Heart left ventricle (tissue), 16 donors: ENCODE results near the gene PKNOX2. TPM values are rescaled to one million over a fixed set of nuclear protein-coding genes. Genes with fewer than 3 reads are reported as not detected.

Experiments used
- ATAC-seq, 4 donors: fragments of 200-7000 bp; cut with Tn5 transposase; one replicate each; pipeline ENCODE4 v1.9.1; 2020 to 2022; ENCODE audit warnings: moderate library complexity in 4 of 4, mild to moderate bottlenecking in 3 of 4, moderate number of reproducible peaks in 1 of 4
- DNase-seq, 5 donors: peaks; one replicate each; pipeline ENCODE4 v3.0.0-alpha.2; 2020
- H3K27ac ChIP-seq, 12 donors: fragments of 200-600 bp; sonication (generic) in 4 of 12; one replicate each; pipeline versions ENCODE4 v1.5.0 to v1.8.0; 2016 to 2022; ENCODE audit warnings: mild to moderate bottlenecking in 2 of 12
- H3K27me3 ChIP-seq, 9 donors: fragments of 200-600 bp; sonication (generic) in 2 of 9; one replicate each; pipeline versions ENCODE4 v1.5.1 to v1.8.0; 2016 to 2022; ENCODE audit warnings: mild to moderate bottlenecking in 3 of 9
- H3K36me3 ChIP-seq, 9 donors: fragments of 200-600 bp; sonication (generic) in 2 of 9; one replicate each; pipeline versions ENCODE4 v1.5.0 to v1.8.0; 2018 to 2022; ENCODE audit warnings: mild to moderate bottlenecking in 2 of 9
- H3K4me1 ChIP-seq, 12 donors: fragments of 200-600 bp; sonication (generic) in 4 of 12; one replicate each; pipeline versions ENCODE4 v1.5.0 to v1.8.0; 2016 to 2022; ENCODE audit warnings: mild to moderate bottlenecking in 3 of 12
- H3K4me3 ChIP-seq, 12 donors: fragments of 200-600 bp; sonication (generic) in 4 of 12; one replicate each; pipeline versions ENCODE4 v1.5.0 to v1.8.0; 2017 to 2022; ENCODE audit warnings: mild to moderate bottlenecking in 9 of 12, moderate library complexity in 4 of 12
- H3K9me3 ChIP-seq, 12 donors: fragments of 200-600 bp; sonication (generic) in 4 of 12; one replicate each; pipeline versions ENCODE4 v1.5.0 to v1.8.0; 2016 to 2022; ENCODE audit warnings: mild to moderate bottlenecking in 1 of 12
- POLR2A ChIP-seq, 2 donors: fragments of 450-650 bp; IDR thresholded peaks; one replicate each; pipeline ENCODE4 v1.6.1; 2017; ENCODE audit warnings: antibody characterized with exemption in 2 of 2, mild to moderate bottlenecking in 2 of 2, moderate library complexity in 2 of 2
- WGBS, 4 donors: extraction: QIAGEN DNeasy Blood & Tissue Kit in 2 of 4; methylation state at CpG; one replicate each; pipeline versions ENCODE4 v1.1.5 to v1.1.7; 2013 to 2018; 5-methylcytosine and 5-hydroxymethylcytosine counted together
- intact Hi-C, 10 donors: fragments of 100-400 bp; cut with DNase I; formaldehyde crosslinking; loops; one replicate each; pipeline versions ENCODE4 v1.11.1 to v1.14.2; 2022
- polyA plus RNA-seq, 2 donors: library from polyadenylated mRNA; stranded (reverse); fragments of 200-250 nt; gene quantifications; one replicate each; pipeline ENCODE4 v1.2.3, GENCODE V29; 2013
- total RNA-seq, 9 donors: library from RNA; depleted of rRNA in 2 of 9; stranded (reverse); fragments of >200 nt in 2 of 9; fragmentation: NEBNext Ultra II Directional in 3 of 9; extraction: Animal tissue kit (Norgen Biotek cat#: 25700) in 3 of 9; gene quantifications; one replicate each; pipeline versions ENCODE4 v1.1.0 to v1.2.4, GENCODE V29; 2016 to 2023
- TF ChIP-seq, protein P1 (sequence below), 12 donors: fragments of 200-600 bp; sonication (generic) in 4 of 12; IDR thresholded peaks; one replicate each; pipeline versions ENCODE4 v1.5.0 to v1.8.0; 2018 to 2022; ENCODE audit warnings: antibody characterized with exemption in 12 of 12, mild to moderate bottlenecking in 5 of 12
- donor health status: ischemic (EF 13 %, LVEDD 7.1; RV severe dilation, severe dysfunction).
- donor health status: healthy with polysubstance abuse.
- donor health status: DM: no; HTN: yes; CAD: no.
- donor health status: DM: no; HTN: no; CAD: no.
- donor health status: ischemic (EF 25% LVEDD 6.9; RV normal size, moderate dysfunction).
- donor health status: ischemic (EF 25% LVEDD 5.7; RV mildly dilated, moderate dysfunction).
- donor health status: healthy.
- donor health status: DM: yes; HTN: yes; CAD: no.
- donor health status: ischemic (EF 35%, LVEDD 5.7; RV mildly dilated, moderate dysfunction).
- donor health status: nonischemic (EF 11% LVEDD 7.7; RV severe dilation, severe dysfunction).
- donor health status: DM: yes; HTN: yes; CAD: no.
- donor health status: PGD.
- donor health status: ischemic (EF 29% LVEDD 5.4; RV normal size, mild dysfunction).
- donor health status: nonischemic (EF 23%, LVEDD 6.1; RV moderate dilation, normal function).

The PKNOX2 gene
- total and polyA plus RNA-seq, 11 donors: 3.1 to 9.4 (median 4.5) TPM

DNA sequence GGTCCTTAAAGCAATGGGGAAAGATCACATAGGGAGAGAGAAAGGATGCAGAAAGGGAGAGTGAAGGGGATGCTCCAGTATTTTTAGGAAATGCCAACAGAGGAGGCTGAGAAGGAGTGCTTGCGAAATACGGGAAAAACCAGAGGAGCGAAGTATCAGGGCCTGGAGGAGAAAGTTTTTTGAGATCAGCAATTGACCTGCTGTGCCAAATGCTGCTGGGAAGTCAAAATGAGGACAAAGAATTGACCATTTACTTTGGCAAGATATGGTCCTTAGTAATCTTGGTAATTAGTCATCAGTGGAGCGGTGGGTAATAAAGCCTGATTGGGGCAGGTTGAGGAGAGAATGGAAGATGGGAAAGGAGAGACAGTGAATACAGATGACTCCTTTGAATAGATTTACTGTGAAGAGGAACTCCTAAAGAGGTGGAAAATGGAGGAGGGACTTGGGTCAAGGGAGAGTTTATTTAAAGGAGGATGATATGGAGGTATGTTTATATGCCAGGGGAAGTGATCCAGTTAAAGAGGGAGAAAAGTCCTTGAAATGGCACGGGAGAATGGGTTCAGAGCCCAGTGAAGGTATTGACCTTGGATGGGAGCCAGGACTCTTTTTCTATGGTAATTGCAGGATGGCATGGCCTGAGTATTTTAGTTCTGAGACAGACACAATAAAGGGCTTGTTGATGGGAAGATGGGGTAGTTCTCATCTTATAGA, 111.5 kb downstream of the PKNOX2 start:
- Histone ChIP-seq H3K27me3 (no peaks in the 10 kb centered on the region), H3K4me1 (peaks cover 0 to 21% (median 2%) of the 10 kb centered on the region in 12 donors), H3K4me3 (no peak overlapping the region), H3K27ac (peak overlapping the region in 3 of 12 donors; percentile 26 to 33 (median 32)), H3K36me3 (no peaks in the 10 kb centered on the region), H3K9me3 (no peaks in the 10 kb centered on the region)
- intact Hi-C loops: no loop called here
- 74 to 80% (median 76%) methylated on average over 5 of the region's 5 CpGs for WGBS, 4 donors
- ATAC-seq (peak in 3 of 4 donors; percentile 34 to 51 (median 47)), DNase-seq (peak in 1 of 5 donors; percentile 41)
- TF ChIP-seq, protein P1, sequence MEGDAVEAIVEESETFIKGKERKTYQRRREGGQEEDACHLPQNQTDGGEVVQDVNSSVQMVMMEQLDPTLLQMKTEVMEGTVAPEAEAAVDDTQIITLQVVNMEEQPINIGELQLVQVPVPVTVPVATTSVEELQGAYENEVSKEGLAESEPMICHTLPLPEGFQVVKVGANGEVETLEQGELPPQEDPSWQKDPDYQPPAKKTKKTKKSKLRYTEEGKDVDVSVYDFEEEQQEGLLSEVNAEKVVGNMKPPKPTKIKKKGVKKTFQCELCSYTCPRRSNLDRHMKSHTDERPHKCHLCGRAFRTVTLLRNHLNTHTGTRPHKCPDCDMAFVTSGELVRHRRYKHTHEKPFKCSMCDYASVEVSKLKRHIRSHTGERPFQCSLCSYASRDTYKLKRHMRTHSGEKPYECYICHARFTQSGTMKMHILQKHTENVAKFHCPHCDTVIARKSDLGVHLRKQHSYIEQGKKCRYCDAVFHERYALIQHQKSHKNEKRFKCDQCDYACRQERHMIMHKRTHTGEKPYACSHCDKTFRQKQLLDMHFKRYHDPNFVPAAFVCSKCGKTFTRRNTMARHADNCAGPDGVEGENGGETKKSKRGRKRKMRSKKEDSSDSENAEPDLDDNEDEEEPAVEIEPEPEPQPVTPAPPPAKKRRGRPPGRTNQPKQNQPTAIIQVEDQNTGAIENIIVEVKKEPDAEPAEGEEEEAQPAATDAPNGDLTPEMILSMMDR (IDR thresholded peaks at IDR 0.05): no peak
- TF ChIP-seq POLR2A (IDR thresholded peaks at IDR 0.05): no peak

DNA sequence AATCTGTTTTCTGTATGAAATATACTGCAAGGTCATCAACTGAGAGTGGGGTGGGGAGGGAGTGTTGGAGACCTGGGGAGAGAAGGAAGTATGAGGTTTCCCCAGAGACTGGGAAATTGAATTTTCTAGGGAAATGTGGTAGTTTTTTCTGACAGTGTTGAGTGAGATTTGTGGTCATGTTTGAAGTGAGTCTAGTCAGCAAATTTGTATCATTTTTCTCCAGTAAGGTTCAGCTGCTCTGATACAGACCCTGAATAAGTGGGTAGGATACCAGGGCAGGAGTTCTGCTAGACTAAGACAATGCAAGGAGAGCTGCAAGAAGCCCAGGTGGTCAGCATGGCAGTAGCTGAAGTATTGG, 112.0 kb downstream of the PKNOX2 start:
- Histone ChIP-seq H3K36me3 (no peaks in the 10 kb centered on the region), H3K4me1 (peaks cover 0 to 18% (median 0%) of the 10 kb centered on the region in 12 donors), H3K4me3 (no peak overlapping the region), H3K9me3 (no peaks in the 10 kb centered on the region), H3K27me3 (no peaks in the 10 kb centered on the region), H3K27ac (peak overlapping the region in 1 of 12 donors; percentile 32)
- peak in 1 of 5 donors; percentile 1 for DNase-seq
- intact Hi-C loops: no loop called here
- TF ChIP-seq, protein P1 (IDR thresholded peaks at IDR 0.05): no peak
- TF ChIP-seq POLR2A (IDR thresholded peaks at IDR 0.05): no peak
- ATAC-seq: no peak

DNA sequence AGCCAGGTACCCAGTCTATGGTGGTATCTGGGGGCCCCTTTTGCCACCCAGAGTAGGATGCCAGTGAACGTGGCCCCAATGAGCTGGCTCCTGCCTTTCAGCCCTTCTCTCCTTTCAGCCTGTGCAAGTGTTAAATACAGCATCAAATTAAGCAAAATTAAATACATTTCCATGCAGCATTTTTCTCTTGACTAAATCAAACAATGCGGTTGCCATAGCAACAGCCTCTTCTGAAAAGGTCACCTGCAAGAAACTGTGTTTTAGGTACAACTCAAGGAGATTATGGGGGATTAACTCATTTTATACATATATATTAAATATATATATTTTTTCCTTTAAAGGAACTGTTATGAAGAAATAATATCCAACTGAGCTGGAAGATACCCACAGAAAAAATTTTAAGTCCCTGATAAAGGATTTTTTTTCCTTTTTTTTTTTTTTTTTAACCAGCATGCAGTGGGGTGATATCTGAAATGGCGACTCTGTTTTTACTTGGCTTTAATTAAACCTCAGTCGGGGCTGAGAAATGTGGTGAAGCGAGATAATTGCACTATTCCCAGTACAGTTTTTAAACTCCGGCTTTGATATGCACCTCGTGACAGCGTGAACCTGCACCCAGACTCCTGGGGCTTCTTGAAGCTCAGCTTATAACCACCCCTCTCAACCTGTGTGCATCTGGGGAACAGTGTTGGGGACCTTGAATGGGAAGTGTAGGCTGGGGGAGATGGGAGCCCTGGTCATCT, 115.3 kb downstream of the PKNOX2 start:
- TF ChIP-seq, protein P1 (IDR thresholded peaks at IDR 0.05): no peak
- no peak for TF ChIP-seq POLR2A (IDR thresholded peaks at IDR 0.05)
- ATAC-seq (no peak), DNase-seq (no peak)
- H3K9me3 ChIP-seq: no peaks in the 10 kb centered on the region
- no peaks in the 10 kb centered on the region for H3K36me3 ChIP-seq
- no peak overlapping the region for H3K4me3 ChIP-seq
- no peak overlapping the region for H3K27ac ChIP-seq
- intact Hi-C loops: loop anchor here in 1 of 10 donors (10.0 kb wide), 1 partner anchor 55 kb away; no protein-coding TSS in a partner anchor
- WGBS, 4 donors: 87 to 90% (median 89%) methylated on average over 8 of the region's 8 CpGs
- H3K27me3 ChIP-seq: no peaks in the 10 kb centered on the region
- H3K4me1 ChIP-seq: peaks cover 0 to 34% (median 1%) of the 10 kb centered on the region in 12 donors

DNA sequence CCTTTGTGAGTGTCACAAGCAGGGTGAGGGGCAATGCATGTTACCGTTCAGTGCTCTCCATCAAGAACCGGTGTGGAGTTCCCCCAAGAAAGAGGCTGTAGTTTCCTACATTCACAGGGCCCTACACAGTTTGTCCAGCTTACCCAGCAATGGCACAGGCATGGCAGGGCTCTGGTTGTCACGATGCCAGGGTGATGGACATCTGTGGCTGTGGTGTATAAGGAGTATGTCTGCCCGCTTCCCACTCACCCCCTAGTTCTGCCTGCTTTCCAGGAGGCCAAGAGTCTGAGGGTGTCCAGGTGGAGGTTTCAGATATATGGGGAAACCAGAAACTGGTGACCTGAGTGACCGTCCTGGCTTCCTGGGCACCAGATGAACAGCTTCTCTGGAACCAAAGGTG, 116.1 kb downstream of the PKNOX2 start:
- intact Hi-C loops: loop anchor here in 1 of 10 donors (10.0 kb wide), 1 partner anchor 54 kb away; no protein-coding TSS in a partner anchor
- TF ChIP-seq, protein P1 (IDR thresholded peaks at IDR 0.05): no peak
- no peak for TF ChIP-seq POLR2A (IDR thresholded peaks at IDR 0.05)
- WGBS, 4 donors: 81 to 93% (median 87%) methylated on average over 5 of the region's 5 CpGs

More for the DNA sequence above, 116.1 kb downstream of the PKNOX2 start:
- Histone ChIP-seq H3K27me3 (no peaks in the 10 kb centered on the region), H3K27ac (no peak overlapping the region), H3K36me3 (no peaks in the 10 kb centered on the region), H3K4me1 (peaks cover 0 to 29% (median 1%) of the 10 kb centered on the region in 12 donors), H3K9me3 (no peaks in the 10 kb centered on the region), H3K4me3 (no peak overlapping the region)
- no peak for DNase-seq
- no peak for ATAC-seq
